K562 (cell line): ENCODE results near the gene TNFAIP3. TPM values are rescaled to one million over a fixed set of nuclear protein-coding genes. Genes with fewer than 3 reads are reported as not detected.

Experiments
- BCOR ChIP-seq: fragments of 450-650 bp; IDR thresholded peaks from 2 replicates; pipeline ENCODE4 v1.6.1; 2016
- BRD4 ChIP-seq: fragments of 200-600 bp; sonication (generic); IDR thresholded peaks from 2 replicates; pipeline ENCODE4 v1.6.1; 2017; ENCODE audit warnings: inconsistent platforms
- CBFA2T3 ChIP-seq: fragments of 450-650 bp; IDR thresholded peaks from 2 replicates; pipeline ENCODE4 v1.6.1; 2017
- CTBP1 ChIP-seq: fragments of 450-650 bp; IDR thresholded peaks from 2 replicates; pipeline ENCODE4 v1.6.1; 2016; ENCODE audit warnings: borderline replicate concordance
- DACH1 ChIP-seq: fragments of 450-650 bp; IDR thresholded peaks from 2 replicates; pipeline ENCODE4 v1.6.1; 2018; ENCODE audit not compliant: partially characterized antibody
- GTF2E2 ChIP-seq: fragments of 200-800 bp; sonication (Bioruptor generic); IDR thresholded peaks from 2 replicates; pipeline ENCODE4 v1.6.1; 2016; ENCODE audit warnings: missing genetic modification characterization, missing compliant biosample characterization
- HDAC2 ChIP-seq: fragments of 450-650 bp; IDR thresholded peaks from 2 replicates; pipeline ENCODE4 v1.6.1; 2016; ENCODE audit warnings: mild to moderate bottlenecking
- MEIS2 ChIP-seq: fragments of 450-650 bp; IDR thresholded peaks from 2 replicates; pipeline ENCODE4 v1.6.1; 2014; ENCODE audit warnings: mild to moderate bottlenecking; ENCODE audit not compliant: partially characterized antibody
- MYBL2 ChIP-seq, 2 experiments: fragments of 450-650 bp in 1 of 2; sonication (generic) in 1 of 2; formaldehyde crosslinking in 1 of 2; IDR thresholded peaks; 2 replicates each; pipeline versions ENCODE4 v1.6.1 to v1.8.1; 2017 to 2022; ENCODE audit warnings: borderline replicate concordance in 1 of 2, inconsistent platforms in 1 of 2, low read depth in 1 of 2, mild to moderate bottlenecking in 1 of 2, missing genetic modification reagents in 1 of 2, moderate library complexity in 1 of 2
- NELFE ChIP-seq: IDR thresholded peaks from 2 replicates; pipeline ENCODE4 v1.6.1; 2011; ENCODE audit warnings: mild to moderate bottlenecking; ENCODE audit not compliant: insufficient read depth, insufficient read length
- RBM14 ChIP-seq: fragments of 200-400 bp; formaldehyde crosslinking; IDR thresholded peaks from 2 replicates; pipeline ENCODE4 v1.6.1; 2018; ENCODE audit warnings: low read depth, mild to moderate bottlenecking, low read length, moderate library complexity, borderline replicate concordance; ENCODE audit not compliant: insufficient read depth
- SMAD1 ChIP-seq: fragments of 150-350 bp; IDR thresholded peaks from 2 replicates; pipeline ENCODE4 v1.6.1; 2014; ENCODE audit warnings: low read length, low read depth; ENCODE audit not compliant: partially characterized antibody
- ZNF217 ChIP-seq: sonication (generic); formaldehyde crosslinking; IDR thresholded peaks from 2 replicates; pipeline ENCODE4 v1.8.0; 2022; ENCODE audit warnings: mild to moderate bottlenecking, missing genetic modification reagents
- polyA plus RNA-seq, 8 experiments: library from polyadenylated mRNA; depleted of rRNA in 4 of 8; stranded (reverse) in 5 of 8; unstranded in 3 of 8; fragments of >200 nt; fragmentation: Nextera tagmentation in 2 of 8; fragmentation: Illumina TruSeq in 1 of 8; extraction: Ambion mirVana in 2 of 8; extraction: Trizol in 1 of 8; gene quantifications; 2 replicates each; pipeline versions ENCODE4 v1.2.1 to v1.2.3, GENCODE V29; 2011 to 2014; ENCODE audit warnings: inconsistent platforms in 1 of 8, missing spikeins in 1 of 8
- total RNA-seq, 7 experiments: library from RNA; depleted of rRNA in 6 of 7; stranded (reverse); fragments of >200 nt in 6 of 7; fragmentation: Illumina TruSeq in 2 of 7; extraction: Trizol in 2 of 7; gene quantifications; 2 replicates each; pipeline versions ENCODE4 v1.2.1 to v1.2.3, GENCODE V29; 2011 to 2021; ENCODE audit warnings: low replicate concordance in 1 of 7
- TF ChIP-seq, protein P1 (sequence below): fragments of 200-800 bp; sonication (Bioruptor generic); IDR thresholded peaks from 2 replicates; pipeline ENCODE4 v1.6.1; 2017; ENCODE audit warnings: missing genetic modification characterization, missing compliant biosample characterization
- TF ChIP-seq, protein P2 (sequence below): fragments of 450-650 bp; IDR thresholded peaks from 2 replicates; pipeline ENCODE4 v1.6.1; 2017; ENCODE audit warnings: antibody characterized with exemption, mild to moderate bottlenecking
- TF ChIP-seq, protein P3 (sequence below): fragments of 250-450 bp; sonication (Bioruptor Pico); IDR thresholded peaks from 2 replicates; pipeline ENCODE4 v1.8.0; 2021; ENCODE audit warnings: moderate library complexity, mild to moderate bottlenecking, inconsistent platforms
- TF ChIP-seq, protein P4 (sequence below): fragments of 450-650 bp; IDR thresholded peaks from 2 replicates; pipeline ENCODE4 v1.6.1; 2014; ENCODE audit warnings: low read depth, mild to moderate bottlenecking, moderate library complexity, borderline replicate concordance

TNFAIP3 gene
- total and polyA plus RNA-seq, 9 of the 15 experiments (the other 6 are each of a cell fraction or from before 2014, with no cell fraction given) = 0.79 to 17.0 (median 6.4) TPM

DNA sequence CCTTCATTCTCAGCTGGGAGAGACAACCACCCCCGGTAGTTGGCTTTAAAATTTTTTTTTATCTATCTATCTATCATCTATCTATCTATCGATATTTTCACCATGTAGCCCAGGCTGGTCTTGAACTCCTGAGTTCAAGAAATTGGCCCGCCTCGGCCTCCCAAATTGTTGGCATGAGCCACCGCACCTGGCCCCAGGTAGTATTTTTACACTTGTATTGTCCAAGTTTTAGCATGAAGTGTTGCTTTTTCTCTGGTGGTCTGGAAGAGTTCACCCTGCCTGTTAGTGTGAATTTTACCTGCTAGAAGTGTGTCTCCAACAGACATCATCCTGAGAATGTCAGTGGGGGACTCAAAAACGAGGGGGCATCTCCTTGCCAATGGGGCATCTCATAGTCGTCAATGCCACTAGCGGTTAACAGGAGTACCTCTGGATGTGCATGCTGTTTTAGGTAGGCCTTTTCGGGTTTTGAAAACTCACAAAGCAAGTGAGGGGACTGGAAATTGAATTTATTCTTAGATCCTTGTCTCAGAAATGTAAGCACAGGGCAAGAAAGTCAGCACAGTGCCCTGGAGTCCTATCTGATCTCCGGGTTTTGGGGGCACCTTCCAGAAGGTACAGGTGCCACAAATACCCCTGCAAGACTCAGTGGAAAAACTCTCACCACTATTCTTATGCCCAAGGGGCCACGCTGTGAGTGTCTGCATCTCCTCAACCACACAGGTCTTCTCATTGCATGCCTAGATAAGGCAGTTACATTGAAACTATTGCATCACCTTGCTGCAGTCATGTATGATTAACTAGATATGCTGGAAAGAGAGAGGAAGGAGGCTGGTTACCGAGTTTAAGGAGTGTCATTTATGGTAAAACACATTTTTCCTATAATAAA, 37.1 kb downstream of the TNFAIP3 start (continued):
- TF ChIP-seq, protein P1, sequence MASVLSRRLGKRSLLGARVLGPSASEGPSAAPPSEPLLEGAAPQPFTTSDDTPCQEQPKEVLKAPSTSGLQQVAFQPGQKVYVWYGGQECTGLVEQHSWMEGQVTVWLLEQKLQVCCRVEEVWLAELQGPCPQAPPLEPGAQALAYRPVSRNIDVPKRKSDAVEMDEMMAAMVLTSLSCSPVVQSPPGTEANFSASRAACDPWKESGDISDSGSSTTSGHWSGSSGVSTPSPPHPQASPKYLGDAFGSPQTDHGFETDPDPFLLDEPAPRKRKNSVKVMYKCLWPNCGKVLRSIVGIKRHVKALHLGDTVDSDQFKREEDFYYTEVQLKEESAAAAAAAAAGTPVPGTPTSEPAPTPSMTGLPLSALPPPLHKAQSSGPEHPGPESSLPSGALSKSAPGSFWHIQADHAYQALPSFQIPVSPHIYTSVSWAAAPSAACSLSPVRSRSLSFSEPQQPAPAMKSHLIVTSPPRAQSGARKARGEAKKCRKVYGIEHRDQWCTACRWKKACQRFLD = peak; percentile 85
- TF ChIP-seq GTF2E2 (tag) (peak; percentile 51; the same call in 1 of the 2 replicates), RBM14 (no peak), SMAD1 (peak; percentile 40), CTBP1 (peak; percentile 81), NELFE (no peak), DACH1 (no peak), CBFA2T3 (peak; percentile 88), BCOR (no peak), BRD4 (peak; percentile 15; the same call in 1 of the 2 replicates), MYBL2 (IDR thresholded peaks at IDR 0.05; ENCODE audit: low read depth) (no peak), MYBL2 (CRISPR knock-in tag; IDR thresholded peaks at IDR 0.05; ENCODE audit: borderline replicate concordance) (no peak), ZNF217 (CRISPR knock-in tag) (no peak), MEIS2 (peak; percentile 91), HDAC2 (peak; percentile 88)
- TF ChIP-seq, protein P2, sequence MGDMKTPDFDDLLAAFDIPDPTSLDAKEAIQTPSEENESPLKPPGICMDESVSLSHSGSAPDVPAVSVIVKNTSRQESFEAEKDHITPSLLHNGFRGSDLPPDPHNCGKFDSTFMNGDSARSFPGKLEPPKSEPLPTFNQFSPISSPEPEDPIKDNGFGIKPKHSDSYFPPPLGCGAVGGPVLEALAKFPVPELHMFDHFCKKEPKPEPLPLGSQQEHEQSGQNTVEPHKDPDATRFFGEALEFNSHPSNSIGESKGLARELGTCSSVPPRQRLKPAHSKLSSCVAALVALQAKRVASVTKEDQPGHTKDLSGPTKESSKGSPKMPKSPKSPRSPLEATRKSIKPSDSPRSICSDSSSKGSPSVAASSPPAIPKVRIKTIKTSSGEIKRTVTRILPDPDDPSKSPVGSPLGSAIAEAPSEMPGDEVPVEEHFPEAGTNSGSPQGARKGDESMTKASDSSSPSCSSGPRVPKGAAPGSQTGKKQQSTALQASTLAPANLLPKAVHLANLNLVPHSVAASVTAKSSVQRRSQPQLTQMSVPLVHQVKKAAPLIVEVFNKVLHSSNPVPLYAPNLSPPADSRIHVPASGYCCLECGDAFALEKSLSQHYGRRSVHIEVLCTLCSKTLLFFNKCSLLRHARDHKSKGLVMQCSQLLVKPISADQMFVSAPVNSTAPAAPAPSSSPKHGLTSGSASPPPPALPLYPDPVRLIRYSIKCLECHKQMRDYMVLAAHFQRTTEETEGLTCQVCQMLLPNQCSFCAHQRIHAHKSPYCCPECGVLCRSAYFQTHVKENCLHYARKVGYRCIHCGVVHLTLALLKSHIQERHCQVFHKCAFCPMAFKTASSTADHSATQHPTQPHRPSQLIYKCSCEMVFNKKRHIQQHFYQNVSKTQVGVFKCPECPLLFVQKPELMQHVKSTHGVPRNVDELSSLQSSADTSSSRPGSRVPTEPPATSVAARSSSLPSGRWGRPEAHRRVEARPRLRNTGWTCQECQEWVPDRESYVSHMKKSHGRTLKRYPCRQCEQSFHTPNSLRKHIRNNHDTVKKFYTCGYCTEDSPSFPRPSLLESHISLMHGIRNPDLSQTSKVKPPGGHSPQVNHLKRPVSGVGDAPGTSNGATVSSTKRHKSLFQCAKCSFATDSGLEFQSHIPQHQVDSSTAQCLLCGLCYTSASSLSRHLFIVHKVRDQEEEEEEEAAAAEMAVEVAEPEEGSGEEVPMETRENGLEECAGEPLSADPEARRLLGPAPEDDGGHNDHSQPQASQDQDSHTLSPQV = peak; percentile 81
- TF ChIP-seq, protein P3, sequence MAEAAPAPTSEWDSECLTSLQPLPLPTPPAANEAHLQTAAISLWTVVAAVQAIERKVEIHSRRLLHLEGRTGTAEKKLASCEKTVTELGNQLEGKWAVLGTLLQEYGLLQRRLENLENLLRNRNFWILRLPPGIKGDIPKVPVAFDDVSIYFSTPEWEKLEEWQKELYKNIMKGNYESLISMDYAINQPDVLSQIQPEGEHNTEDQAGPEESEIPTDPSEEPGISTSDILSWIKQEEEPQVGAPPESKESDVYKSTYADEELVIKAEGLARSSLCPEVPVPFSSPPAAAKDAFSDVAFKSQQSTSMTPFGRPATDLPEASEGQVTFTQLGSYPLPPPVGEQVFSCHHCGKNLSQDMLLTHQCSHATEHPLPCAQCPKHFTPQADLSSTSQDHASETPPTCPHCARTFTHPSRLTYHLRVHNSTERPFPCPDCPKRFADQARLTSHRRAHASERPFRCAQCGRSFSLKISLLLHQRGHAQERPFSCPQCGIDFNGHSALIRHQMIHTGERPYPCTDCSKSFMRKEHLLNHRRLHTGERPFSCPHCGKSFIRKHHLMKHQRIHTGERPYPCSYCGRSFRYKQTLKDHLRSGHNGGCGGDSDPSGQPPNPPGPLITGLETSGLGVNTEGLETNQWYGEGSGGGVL (CRISPR knock-in tag) = 0 out of 2 replicates have a peak, but pooled peaks have one; percentile 30
- TF ChIP-seq, protein P4, sequence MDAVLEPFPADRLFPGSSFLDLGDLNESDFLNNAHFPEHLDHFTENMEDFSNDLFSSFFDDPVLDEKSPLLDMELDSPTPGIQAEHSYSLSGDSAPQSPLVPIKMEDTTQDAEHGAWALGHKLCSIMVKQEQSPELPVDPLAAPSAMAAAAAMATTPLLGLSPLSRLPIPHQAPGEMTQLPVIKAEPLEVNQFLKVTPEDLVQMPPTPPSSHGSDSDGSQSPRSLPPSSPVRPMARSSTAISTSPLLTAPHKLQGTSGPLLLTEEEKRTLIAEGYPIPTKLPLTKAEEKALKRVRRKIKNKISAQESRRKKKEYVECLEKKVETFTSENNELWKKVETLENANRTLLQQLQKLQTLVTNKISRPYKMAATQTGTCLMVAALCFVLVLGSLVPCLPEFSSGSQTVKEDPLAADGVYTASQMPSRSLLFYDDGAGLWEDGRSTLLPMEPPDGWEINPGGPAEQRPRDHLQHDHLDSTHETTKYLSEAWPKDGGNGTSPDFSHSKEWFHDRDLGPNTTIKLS = no peak
